ENCODE results near the gene ZHX3. TPM values are rescaled to one million over a fixed set of nuclear protein-coding genes. Genes with fewer than 3 reads are reported as not detected.
A peak's percentile ranks its signal among the peaks of the same experiment; 100 is the strongest.

The ZHX3 gene
- total and polyA plus RNA-seq, 11 donors = 10.9 to 43.9 (median 32.3) TPM

GRCh38 chr20:41172296-41173140 lies 145.0 kb downstream of the ZHX3 start:
- H3K36me3 ChIP-seq = peaks cover 0 to 97% (median 83%) of the 10 kb centered on the region in 9 donors
- peaks cover 10 to 64% (median 49%) of the 10 kb centered on the region in 12 donors for H3K4me1 ChIP-seq
- DNase-seq = peak in 3 of 5 donors; percentile 19 to 57 (median 21)
- peak; percentile 1 to 16 (median 8) for ATAC-seq
- intact Hi-C loops (cut with DNase I) = loop anchor here (1.0 to 10.0 kb wide), 16 partner anchors 35 to 242 kb away; partner anchors contain the start of genes LPIN3 (in 7 of the 10), PLCG1 (in 3 of the 10) and ZHX3 (in 3 of the 10)
- no peak for TF ChIP-seq POLR2A (IDR thresholded peaks at IDR 0.05)
- no peak for TF ChIP-seq CTCF (IDR thresholded peaks at IDR 0.05)
- H3K27ac ChIP-seq = peak overlapping the region; percentile 59 to 93 (median 80)
- no peak overlapping the region for H3K4me3 ChIP-seq
- H3K9me3 ChIP-seq = no peaks in the 10 kb centered on the region
- WGBS, 4 donors = 36 to 59% (median 55%) methylated on average over 13 to 18 of the region's 18 CpGs
- no peaks in the 10 kb centered on the region for H3K27me3 ChIP-seq

- no peak for TF ChIP-seq CTCF (IDR thresholded peaks at IDR 0.05)
- no peak for TF ChIP-seq POLR2A (IDR thresholded peaks at IDR 0.05)
- no peak overlapping the region for H3K4me3 ChIP-seq
- H3K27me3 ChIP-seq = no peaks in the 10 kb centered on the region
- intact Hi-C loops (cut with DNase I) = loop anchor here (2.0 to 10.0 kb wide), 12 partner anchors 35 to 243 kb away; partner anchors contain the start of genes PLCG1 (in 3 of the 10), ZHX3 (in 2 of the 10) and LPIN3 (in 1 of the 10)
- peaks cover 0 to 100% (median 90%) of the 10 kb centered on the region in 9 donors for H3K36me3 ChIP-seq
- ATAC-seq = no peak
- H3K27ac ChIP-seq = peak overlapping the region; percentile 59 to 93 (median 79)
- peak in 1 of 5 donors; percentile 5 for DNase-seq
- no peaks in the 10 kb centered on the region for H3K9me3 ChIP-seq
- 23 to 52% (median 41%) methylated on average over 3 of the region's 3 CpGs for WGBS, 4 donors
- peaks cover 6 to 57% (median 46%) of the 10 kb centered on the region in 12 donors for H3K4me1 ChIP-seq
Observed at GRCh38 chr20:41171736-41172295, 145.7 kb downstream of the ZHX3 start.

DNA sequence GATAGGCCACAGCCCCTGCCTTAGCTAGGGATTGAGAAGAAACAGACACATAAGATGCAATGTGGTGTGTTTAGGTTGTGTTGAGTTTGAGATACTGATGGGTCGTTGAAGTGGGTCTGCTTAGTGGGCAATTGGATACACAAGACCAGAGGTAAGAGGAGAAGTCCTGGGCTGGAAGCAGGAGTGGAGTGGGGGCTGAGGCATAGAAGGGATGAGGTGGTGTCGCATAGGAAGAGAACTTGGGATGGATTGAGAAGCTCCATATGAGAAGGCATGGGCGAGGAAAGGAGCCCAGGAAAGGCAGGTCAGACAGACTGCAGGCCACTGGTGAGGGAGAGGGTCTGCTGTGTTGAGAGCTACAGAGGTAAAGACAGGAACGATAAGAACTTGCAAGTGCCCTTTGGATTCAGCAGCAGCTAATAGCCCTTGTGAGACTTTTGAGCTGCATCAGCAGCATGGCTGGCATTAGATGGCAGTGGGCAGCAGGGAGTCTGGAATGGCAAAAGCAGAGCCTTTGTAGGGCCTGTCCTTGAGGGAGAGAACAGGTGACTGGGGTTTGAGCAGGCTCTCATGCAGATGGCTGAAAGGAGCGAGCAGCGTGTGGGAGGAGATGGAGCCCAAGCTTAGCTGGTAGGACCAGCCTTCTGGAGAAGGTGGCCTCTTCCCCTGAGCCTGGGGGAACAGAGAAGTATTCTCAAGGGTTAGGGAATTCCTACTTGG lies 147.0 kb downstream of the ZHX3 start:
- peak overlapping the region in 3 of 12 donors; percentile 12 to 78 (median 42) for H3K27ac ChIP-seq
- peaks cover 6 to 44% (median 37%) of the 10 kb centered on the region in 12 donors for H3K4me1 ChIP-seq
- H3K36me3 ChIP-seq = peaks cover 0 to 100% (median 93%) of the 10 kb centered on the region in 9 donors
- intact Hi-C loops (cut with DNase I) = loop anchor here in 8 of 10 donors (5.0 to 10.0 kb wide), 7 partner anchors 33 to 244 kb away; partner anchors contain the start of genes PLCG1 (in 2 of the 8) and ZHX3 (in 2 of the 8)
- H3K9me3 ChIP-seq = no peaks in the 10 kb centered on the region
- no peak for ATAC-seq
- DNase-seq = peak in 3 of 5 donors; percentile 1 to 26 (median 14)
- TF ChIP-seq POLR2A (IDR thresholded peaks at IDR 0.05) (no peak), CTCF (IDR thresholded peaks at IDR 0.05) (no peak)
- WGBS, 4 donors = 86 to 91% (median 88%) methylated on average over 6 of the region's 6 CpGs
- no peaks in the 10 kb centered on the region for H3K27me3 ChIP-seq
- no peak overlapping the region for H3K4me3 ChIP-seq

Measured in heart left ventricle (tissue), 16 donors.